Measurements from ENCODE around the gene SLITRK5.

SLITRK5 gene

DNA sequence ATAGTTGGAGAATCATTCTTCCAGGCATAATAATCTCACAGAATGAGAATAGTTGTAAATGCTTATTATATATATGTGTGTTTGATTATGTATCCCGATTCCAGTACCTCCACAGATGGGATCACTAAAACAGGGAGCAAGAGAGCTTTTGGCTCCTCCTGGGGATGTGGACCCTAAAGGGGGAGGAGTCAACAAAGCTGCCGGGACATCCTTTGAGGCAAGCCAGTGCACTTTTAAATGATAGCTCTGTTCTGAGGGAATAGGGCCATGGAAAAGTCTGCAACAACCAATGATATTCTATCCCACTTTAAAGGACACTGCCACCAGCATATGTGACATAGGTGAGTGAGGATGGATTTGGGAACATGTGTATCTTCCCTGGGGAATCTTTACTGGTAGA lies 40.8 kb downstream of the SLITRK5 start:
- no peak for DNase-seq

Data from DMS79 (cell line).